SK-N-MC (cell line): ENCODE measurements around the gene EML2.

Experiments used
- EZH2 ChIP-seq: fragments of 200-600 bp; sonication (generic); IDR thresholded peaks from one replicate; pipeline ENCODE4 v1.6.1; 2017; ENCODE audit warnings: antibody characterized with exemption
- POLR2AphosphoS5 ChIP-seq: IDR thresholded peaks from 2 replicates; pipeline ENCODE4 v1.6.1; 2012; ENCODE audit warnings: mild to moderate bottlenecking, low read depth, low read length, borderline replicate concordance

DNA sequence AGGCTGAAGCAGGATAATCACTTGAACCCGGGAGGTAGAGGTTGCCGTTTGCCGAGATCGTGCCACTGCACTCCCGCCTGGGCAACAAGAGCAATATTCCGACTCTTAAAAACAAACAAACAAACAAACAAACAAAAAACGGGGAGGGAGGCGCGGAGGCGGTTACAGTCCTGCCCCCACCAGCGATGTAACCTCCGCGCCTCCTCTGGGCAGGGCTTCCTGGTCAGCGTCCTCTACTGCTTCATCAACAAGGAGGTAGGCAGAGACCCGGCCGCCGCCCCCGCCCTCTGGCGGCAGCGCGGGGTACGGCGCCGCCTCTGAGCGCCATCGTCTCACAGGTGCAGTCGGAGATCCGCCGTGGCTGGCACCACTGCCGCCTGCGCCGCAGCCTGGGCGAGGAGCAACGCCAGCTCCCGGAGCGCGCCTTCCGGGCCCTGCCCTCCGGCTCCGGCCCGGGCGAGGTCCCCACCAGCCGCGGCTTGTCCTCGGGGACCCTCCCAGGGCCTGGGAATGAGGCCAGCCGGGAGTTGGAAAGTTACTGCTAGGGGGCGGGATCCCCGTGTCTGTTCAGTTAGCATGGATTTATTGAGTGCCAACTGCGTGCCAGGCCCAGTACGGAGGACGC, 42.3 kb upstream of the EML2 start:
- no peak for TF ChIP-seq POLR2AphosphoS5
- TF ChIP-seq EZH2 = no peak
